Sciatic nerve (tissue), 2 donors: Measurements from ENCODE around the gene TAF4. TPM values are rescaled to one million over a fixed set of nuclear protein-coding genes. Genes with fewer than 3 reads are reported as not detected.
"Not testable (repeated sequence)": the region's sequence is repeated elsewhere in the genome, so short reads cannot be mapped to it uniquely, and the experiment has no call there.

Experiments
- ATAC-seq: fragments of 200-7000 bp; cut with Tn5 transposase; one replicate; pipeline ENCODE4 v1.9.1; 2020; ENCODE audit warnings: mild to moderate bottlenecking, moderate library complexity
- DNase-seq: peaks from one replicate; pipeline ENCODE4 v3.0.0-alpha.2; 2020; ENCODE audit warnings: low spot score
- intact Hi-C: fragments of 100-400 bp; cut with DNase I; formaldehyde crosslinking; loops from one replicate; pipeline ENCODE4 v1.14.2; 2022
- total RNA-seq: library from RNA; stranded (reverse); fragmentation: NEBNext Ultra II Directional; extraction: Animal tissue kit (Norgen Biotek cat#: 25700); gene quantifications from one replicate; pipeline ENCODE4 v1.2.1, GENCODE V29; 2021
- donor health status: DM: no; HTN: no; CAD: no.
- donor health status: DM: no; HTN: no; CAD: no.

The TAF4 gene
- total RNA-seq, 1 donor from 2014 or later = 20.1 TPM

DNA sequence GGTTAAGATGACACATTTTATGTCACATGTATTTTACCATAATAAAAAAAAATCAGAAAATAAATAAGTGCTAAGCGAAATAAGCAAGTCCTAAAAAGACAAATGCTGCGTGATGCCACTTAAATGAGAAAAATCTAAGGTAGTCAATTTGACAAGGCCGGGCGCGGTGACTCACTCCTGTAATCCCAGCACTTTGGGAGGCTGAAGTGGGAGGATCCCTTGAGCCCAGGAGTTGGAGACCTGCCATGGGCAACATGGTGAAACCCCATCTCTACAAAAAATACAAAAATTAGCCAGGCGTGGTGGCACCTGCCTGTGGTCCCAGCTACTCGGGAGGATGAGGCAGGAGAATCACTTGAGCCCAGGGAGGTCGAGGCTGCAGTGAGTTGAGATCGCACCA lies 18.5 kb upstream of the TAF4 start:
- not testable (repeated sequence) for ATAC-seq

DNA sequence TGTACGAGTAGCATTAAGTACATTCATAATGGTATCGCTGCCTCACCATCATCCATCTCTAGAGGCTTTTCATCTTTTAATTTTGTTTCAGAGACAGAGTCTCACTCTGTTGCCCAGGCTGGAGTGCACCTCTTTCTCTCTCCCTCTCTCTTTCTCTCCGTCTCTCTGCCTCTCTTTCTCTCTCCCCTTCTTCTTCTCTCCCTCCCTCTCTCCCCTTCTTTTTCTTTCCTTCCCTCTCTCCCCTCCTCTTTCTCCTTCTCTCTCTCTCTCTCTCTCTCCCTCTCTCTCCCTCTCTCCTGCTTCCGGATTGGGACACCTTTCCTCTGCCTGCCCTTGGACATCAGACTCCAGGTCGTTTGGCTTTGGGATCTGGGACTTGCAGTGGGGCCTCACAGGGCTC lies 17.6 kb upstream of the TAF4 start:
- DNase-seq (no peak), ATAC-seq (no peak)
- intact Hi-C loops = no loop called here

More for the DNA sequence above, 18.5 kb upstream of the TAF4 start:
- intact Hi-C loops, DNase-seq: not testable (repeated sequence)

DNA sequence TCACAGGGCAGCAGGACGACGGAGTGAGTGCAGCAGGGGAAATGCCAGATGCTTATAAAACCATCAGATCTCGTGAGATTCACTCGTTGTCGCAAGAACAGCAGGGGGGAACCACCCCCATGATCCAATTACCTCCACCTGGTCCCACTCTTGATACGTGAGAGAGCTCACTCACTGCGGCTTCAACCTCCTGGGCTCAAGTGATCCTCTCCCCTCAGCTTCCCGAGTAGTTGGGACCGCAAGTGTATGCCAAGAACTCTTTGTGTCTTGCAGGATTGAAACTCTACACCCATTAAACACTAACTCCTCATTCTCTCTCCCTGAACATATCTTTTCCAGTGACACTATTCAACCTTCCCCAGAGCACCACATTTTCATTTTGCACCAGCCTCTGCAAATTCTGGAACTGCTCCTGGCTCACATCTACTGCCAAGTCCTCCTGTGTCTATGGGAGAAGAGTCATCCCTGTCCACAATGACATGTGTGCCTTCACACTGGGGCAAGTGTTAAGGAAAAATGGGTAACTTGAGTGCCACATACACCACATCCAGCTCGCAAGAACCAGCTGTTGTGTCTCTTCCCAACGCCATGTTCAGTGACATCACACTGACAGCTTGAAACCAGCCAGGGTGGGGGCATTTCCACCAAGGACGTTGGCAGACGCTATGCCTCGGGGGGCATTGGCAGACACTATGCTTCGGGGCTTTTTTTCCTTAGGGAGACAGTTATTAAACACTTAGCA lies 14.7 kb upstream of the TAF4 start:
- ATAC-seq (no peak), DNase-seq (no peak)
- intact Hi-C loops = no loop called here

DNA sequence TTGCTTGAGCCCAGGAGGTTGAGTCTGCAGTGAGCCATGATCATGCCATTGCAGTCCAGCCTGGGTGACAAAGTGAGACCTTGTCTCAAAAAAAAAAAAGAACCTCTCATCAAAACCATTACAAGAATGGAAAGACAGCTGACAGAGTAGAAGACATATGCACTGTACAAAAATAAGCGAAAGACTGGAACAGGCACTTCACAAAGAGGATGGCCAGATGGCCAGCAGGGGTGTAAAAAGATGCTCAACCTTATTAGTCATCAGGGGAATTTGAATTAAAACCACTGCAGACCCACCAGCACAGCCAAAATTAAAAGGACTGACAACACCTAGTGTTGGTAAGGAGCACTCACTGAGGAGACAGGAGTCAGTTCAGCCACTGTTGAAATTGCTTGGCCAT lies 13.5 kb upstream of the TAF4 start:
- DNase-seq (no peak), ATAC-seq (no peak)
- intact Hi-C loops = no loop called here

DNA sequence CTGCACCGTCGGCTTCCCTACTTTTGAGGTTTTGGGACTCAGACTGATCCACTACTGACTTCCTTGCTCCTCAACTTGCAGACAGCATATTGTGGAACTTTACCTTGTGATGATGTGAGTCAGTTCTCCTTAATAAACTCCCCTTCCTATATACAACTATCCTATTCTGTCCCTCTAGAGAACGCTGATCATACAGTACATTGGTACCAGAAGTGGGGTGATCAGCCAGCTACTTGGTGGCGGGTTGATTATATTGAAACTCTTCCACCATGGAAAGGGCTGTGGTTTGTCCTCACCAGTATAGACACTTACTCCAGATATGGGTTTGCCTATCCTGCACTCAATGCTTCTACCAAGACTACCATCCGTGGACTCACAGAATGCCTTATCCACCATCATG lies 7.6 kb upstream of the TAF4 start:
- ATAC-seq (no peak), DNase-seq (no peak)
- intact Hi-C loops = no loop called here

DNA sequence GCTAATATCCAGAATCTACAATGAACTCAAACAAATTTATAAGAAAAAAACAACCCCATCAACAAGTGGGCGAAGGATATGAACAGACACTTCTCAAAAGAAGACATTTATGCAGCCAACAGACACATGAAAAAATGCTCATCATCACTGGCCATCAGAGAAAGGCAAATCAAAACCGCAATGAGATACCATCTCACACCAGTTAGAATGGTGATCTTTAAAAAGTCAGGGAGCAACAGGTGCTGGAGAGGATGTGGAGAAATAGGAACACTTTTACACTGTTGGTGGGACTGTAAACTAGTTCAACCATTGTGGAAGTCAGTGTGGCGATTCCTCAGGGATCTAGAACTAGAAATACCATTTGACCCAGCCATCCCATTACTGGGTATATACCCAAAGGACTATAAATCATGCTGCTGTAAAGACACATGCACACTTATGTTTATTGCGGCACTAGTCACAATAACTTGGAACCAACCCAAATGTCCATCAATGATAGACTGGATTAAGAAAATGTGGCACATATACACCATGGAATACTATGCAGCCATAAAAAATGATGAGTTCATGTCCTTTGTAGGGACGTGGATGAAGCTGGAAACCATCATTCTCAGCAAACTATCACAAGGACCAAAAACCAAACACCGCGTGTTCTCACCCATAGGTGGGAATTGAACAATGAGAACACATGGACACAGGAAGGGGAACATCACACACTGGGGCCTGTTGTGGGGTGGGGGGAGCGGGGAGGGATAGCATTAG lies 6.2 kb upstream of the TAF4 start:
- ATAC-seq, intact Hi-C loops, DNase-seq: not testable (repeated sequence)

DNA sequence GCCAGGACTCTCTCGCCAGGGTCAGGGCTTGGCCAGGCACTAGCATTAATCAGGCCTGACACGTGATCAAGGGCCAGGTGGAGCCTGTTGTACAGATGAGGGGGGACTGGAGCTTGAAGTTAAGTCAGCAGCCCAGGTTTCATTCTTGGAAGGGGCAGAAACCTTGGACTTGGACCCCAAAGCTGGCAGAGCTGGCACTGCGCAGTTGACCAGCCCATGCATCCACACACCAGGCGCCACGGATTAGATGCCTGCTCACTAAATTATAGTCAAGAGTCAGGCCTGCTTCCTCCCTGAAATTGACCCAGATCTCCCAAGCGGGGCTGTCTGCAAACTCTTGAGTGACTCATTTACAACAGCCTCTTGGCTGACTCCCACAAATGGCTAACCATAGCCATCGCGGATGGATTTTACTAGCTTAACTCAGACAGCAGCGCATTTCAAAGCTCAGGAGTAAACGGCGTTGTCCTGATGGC lies 4.1 kb upstream of the TAF4 start:
- no peak for DNase-seq
- ATAC-seq = no peak
- intact Hi-C loops = loop anchor here (10.0 kb wide), 1 partner anchor 55 kb away; the partner anchor contains the start of gene LSM14B

DNA sequence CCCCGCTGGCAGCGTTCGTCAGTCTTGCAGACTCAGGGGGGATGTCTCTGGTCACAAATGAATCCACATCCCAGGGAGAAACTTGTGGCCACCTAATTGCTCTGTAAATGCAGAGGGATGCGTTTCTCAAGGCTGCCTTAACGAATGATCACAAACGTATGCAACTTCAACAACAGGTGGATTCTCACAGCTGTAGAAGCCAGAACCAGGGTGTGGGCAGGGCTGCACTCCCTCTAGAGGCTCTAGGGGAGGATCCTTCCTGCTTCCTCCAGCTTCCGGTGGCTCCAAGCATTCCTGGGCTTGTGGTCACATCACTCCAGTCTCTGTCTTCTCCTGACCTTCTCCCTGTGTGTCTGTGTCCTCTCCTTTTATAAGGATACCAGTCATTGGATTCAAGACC lies 3.3 kb upstream of the TAF4 start:
- DNase-seq (no peak), ATAC-seq (no peak)
- intact Hi-C loops = loop anchor here (10.0 kb wide), 1 partner anchor 56 kb away; the partner anchor contains the start of gene LSM14B

DNA sequence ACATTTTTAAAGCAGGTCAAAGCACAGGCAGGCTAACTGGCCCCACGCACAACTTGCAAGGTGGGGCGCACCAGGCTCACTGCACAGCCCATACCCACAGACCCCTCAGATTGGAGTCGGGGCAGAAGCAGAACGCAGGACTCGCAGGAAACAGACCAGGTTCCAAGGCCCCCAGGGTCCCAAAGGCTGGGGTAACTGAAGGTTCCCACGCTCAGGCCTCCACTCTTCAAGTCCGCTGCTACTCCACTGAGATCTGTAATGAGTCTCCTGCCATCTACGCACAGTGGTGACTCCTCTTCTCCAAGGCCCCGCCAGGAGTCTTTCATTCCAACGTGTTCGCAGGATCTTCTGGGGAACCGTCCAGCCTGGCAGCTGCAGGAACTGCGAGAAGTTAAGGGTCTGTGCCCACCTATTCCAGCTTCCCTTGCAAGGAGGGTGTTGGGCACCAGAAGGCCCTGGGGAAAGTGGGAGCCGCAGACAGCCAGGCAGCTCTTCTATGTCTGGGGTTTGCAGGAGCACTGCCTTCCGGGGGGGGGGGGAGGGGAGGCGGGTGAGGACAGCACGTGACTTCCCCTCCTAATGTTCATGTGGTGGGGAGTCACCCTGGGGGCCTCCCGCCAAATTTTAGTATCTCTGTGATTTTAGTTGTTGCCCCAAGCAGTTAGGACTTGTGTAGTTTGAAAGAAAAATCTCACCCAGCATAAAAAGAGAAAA lies 2.0 kb upstream of the TAF4 start:
- no peak for ATAC-seq
- intact Hi-C loops = loop anchor here (10.0 kb wide), 1 partner anchor 57 kb away; the partner anchor contains the start of gene LSM14B

DNA sequence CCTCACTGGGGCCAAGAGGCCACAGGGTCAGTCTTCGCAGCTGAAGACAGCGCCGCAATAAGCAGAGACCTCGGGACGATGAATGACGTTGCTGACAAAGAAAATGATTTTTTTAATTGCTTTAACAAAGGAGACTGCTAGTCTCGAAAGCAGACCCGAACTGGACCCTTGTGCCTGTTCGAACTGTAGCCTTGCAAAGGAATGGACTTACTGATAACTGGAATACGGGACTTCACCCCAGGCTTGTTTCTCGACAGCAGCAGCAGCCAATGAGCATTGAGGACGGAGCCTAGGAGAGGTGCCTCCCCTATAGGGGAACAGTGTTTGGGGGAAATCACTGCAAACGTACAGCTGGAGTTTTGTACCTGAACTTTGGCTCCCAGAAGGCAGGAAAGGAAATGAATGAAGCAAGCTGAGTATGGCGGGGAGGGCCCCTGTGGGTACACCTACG lies 1.3 kb upstream of the TAF4 start:
- intact Hi-C loops = loop anchor here (10.0 kb wide), 1 partner anchor 58 kb away; the partner anchor contains the start of gene LSM14B
- ATAC-seq (peak; percentile 60), DNase-seq (no peak)

More for the DNA sequence above, 2.0 kb upstream of the TAF4 start:
- no peak for DNase-seq

DNA sequence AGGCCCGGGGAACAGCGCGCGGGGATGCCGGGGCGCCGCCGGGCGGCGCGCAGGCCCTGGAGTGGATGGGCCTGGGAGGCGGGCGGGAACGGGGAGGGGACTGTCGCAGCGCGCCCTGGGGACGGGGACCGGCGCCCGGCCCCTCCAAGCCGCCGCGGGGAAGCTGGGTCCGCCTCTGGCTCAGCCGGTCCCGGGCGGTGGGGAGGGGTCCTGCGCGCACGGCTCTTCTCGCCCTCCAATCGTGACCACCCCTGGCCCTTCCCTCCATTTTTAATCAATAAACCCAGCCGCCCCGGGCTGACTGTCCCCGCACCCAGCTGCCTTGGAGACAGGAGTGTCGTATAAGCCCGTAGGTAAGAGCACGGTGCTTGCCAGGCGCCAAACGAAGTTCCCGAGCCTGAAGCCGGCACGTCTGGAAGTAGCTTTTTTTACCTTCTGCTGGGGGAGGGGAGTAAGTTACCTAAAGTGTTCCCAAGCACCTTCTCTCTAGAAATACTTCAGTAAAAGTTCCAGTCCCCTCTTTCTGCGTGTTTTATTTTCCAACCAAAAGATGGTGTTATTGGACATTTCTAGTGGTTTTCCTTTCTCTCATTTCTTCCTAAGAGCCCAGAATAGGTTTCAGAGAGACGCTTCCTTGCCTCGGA lies 780 bp upstream of the TAF4 start:
- intact Hi-C loops = loop anchor here (10.0 kb wide), 1 partner anchor 58 kb away; the partner anchor contains the start of gene LSM14B
- ATAC-seq (peak; percentile 26), DNase-seq (peak; percentile 69)

DNA sequence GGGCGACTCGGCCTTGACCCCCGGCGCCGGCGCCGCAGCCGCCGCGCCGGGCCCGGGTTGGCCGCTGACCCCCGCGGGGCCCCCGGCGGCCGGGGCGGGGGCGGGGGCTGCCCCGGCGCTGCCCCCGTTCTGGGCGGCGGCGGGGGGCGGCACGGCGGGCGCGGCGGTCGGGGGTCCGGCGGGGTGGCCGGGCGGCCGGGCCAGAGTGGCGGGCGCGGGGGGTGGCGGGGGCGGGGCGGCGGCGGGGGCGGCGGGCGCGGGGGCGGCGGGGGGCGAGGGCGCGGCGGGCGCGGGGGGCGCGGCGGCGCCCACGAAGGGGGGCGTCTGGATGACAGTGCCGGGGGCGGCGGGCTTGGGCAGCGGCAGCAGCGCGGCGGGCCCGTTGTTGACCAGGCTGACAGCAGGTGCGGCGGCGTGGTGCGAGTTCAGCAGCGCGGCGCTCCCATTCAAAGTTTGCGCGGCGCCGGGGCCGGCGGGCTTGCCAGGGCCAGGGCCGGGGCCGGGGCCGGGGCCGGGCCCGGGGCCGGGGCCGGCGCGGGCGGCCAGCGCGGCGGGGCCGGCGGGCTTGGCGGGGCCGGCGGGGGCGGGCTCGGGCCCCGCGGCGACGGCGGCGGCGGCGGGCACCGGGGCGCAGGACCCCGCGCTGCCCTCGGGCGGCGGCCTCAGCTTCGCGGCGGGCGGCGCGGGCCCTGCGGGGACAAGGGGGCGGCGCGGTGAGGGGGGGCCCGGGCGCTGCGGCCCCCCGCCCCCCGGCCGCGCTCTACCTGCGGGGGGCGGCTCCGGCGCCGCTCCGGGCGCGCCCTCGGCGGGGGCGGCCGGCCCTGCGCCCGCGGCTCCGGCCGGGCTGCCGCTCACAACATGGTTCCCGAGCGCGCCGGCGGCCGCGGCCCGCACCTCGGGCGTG lies 659 bp downstream of the TAF4 start:
- ATAC-seq (no peak), DNase-seq (no peak)
- intact Hi-C loops = loop anchor here (10.0 kb wide), 1 partner anchor 60 kb away; the partner anchor contains the start of gene LSM14B

DNA sequence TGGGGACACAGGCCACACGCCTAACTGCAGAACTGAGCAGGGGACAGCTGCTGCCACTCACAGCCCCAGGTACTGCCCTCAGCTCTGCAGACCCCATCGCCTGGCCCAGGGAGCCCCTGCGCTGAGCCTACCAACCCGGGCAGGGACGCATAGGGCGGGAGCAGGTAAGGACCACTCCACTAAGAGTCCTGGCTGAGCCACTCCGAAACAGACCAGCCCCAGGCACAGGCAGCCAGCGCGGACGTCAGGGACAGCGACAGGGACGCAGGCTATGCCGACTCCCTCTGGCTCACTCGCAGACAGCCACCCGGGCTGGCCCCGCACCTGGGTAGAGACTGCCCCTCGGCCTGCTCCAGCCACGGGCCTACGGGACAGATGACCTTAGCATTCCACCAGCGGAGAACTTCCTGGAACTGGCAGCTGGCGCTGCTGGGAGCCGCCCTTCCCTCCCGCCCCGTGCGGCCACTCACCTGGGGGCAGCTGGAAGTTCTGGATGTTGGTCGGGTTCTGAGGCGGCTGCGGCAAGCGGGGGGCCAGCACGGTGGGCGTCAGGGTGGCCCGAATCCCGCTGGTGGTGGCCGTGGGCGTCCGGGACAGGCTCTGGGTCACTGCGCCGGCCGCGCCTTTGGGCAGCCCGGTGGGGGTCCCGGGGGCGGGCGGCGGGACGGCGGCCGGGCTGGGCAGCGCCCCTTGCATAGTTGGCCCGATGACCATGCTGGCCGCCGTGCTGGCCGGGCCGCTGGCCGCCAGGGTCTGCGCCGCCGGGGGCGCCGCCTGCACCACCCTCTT lies 1.5 kb downstream of the TAF4 start:
- intact Hi-C loops = loop anchor here (10.0 kb wide), 1 partner anchor 61 kb away; the partner anchor contains the start of gene LSM14B
- DNase-seq (peak; percentile 65), ATAC-seq (peak; percentile 16)

DNA sequence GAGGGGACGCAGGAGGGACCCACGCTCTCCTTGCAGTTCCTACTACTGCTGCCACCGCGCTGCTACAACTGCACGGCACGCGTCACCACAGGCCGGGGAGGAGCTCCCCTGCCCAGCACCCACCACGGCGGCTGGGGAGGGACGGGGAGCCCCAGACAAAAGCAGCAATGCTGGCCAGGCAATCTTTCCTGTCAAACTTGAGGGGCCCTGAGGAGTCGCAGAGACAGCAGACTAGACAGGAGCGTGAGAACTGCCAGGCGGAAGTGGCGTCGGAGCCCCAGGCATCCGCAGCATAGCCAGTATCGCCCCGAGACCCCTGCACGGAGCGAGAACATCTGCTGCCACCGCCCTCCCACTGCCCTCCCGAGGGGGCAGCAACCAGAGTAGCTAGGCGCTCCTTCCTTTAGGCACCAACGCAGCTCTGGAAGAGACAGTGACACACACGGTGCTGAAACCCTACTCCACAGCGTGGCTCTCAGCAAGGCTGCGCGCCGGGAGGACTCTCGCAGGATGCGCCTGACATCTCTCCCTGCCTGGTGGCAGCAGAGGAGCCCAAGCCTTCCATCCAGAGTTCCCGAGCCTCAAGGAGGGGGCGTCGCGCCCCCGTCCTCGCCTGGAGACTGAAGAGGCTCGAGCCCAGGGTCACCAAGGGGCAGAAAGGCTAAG lies 2.2 kb downstream of the TAF4 start:
- peak; percentile 61 for DNase-seq
- intact Hi-C loops = loop anchor here (10.0 kb wide), 1 partner anchor 61 kb away; the partner anchor contains the start of gene LSM14B
- ATAC-seq = peak; percentile 17

DNA sequence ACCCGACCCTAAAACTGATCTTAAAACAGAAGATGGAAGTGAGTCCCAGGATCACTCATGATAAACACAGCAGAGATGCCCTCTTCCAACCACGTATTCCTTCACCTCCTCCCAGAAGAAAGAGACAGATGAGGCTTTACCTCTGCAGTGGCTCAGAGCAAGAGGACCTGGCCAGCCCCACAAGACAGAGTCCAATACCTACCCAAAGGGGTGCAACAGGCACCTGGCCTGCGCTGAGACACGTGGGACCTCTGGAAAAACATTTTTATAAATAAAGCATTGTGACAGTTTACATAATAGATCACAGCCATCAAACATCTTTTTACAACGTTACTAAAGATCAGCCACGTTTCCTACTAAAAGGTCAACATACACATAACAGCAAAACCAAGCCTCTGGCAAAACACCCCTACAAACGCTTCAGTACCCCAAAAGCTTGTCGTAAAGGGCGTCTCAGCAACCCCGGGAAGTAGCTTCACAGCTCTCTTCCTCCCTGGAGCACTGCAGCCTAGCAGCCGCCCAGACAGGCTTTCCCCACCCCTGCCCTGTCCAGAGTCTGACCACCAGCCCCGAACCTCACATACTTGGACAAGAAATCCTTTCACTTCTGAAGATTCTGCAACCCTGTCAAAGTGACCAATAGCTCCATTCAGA lies 2.9 kb downstream of the TAF4 start:
- ATAC-seq = no peak
- intact Hi-C loops = loop anchor here (10.0 kb wide), 1 partner anchor 62 kb away; the partner anchor contains the start of gene LSM14B
- DNase-seq = peak; percentile 49
